Endothelial cell of umbilical vein (primary cell): ENCODE results near the gene RALGPS1. TPM values are rescaled to one million over a fixed set of nuclear protein-coding genes. Genes with fewer than 3 reads are reported as not detected.

Source experiments
- BruUV-seq: library from RNA; stranded (reverse); fragments of 400-500 nt; replicated peaks from 2 replicates; lab custom pipeline; 2021; lab: Mats Ljungman, UMichigan
- CTCF ChIA-PET: fragments of 300-600, 350-600 bp; sonication (Branson Sonifier 250); formaldehyde crosslinking; loops from one replicate; lab custom pipeline; 2021; ENCODE audit warnings: antibody characterized with exemption, inconsistent platforms; lab: Charles Lee
- POLR2A ChIA-PET: fragments of 300-600, 350-600 bp; sonication (Branson Sonifier 250); formaldehyde crosslinking; loops from one replicate; lab custom pipeline; 2021; ENCODE audit warnings: antibody characterized with exemption, inconsistent platforms; lab: Charles Lee
- DNase-seq: peaks from one replicate; pipeline ENCODE4 v3.0.0-alpha.2; 2011; ENCODE audit warnings: low read depth, low spot score
- FAIRE-seq: peaks from 2 replicates; lab custom pipeline; 2011; peaks lifted over from hg19 to GRCh38; lab: Jason Lieb, UNC
- H2AFZ ChIP-seq: 2 replicates; pipeline ENCODE4 v1.6.0; 2012; ENCODE audit warnings: low read depth, low read length, control low read depth, inconsistent platforms
- H3K27ac ChIP-seq: 2 replicates; pipeline ENCODE4 v1.5.1; 2011; ENCODE audit warnings: low read depth, mild to moderate bottlenecking, control low read depth, low read length, moderate library complexity; ENCODE audit not compliant: insufficient read depth
- H3K27me3 ChIP-seq, 2 experiments: 2 replicates each; pipeline versions ENCODE4 v1.6.0 to v1.6.1; 2011; ENCODE audit warnings: low read length in 2 of 2, mixed read lengths in 1 of 2; ENCODE audit not compliant: control insufficient read depth in 2 of 2, insufficient read depth in 2 of 2
- H3K36me3 ChIP-seq, 2 experiments: 2 replicates in 1 of 2; 3 replicates in 1 of 2; pipeline ENCODE4 v1.5.1; 2011; ENCODE audit warnings: low read length in 2 of 2, mild to moderate bottlenecking in 1 of 2, moderate library complexity in 1 of 2; ENCODE audit not compliant: control insufficient read depth in 2 of 2, insufficient read depth in 2 of 2; ENCODE audit errors: extremely low read depth in 1 of 2
- H3K4me1 ChIP-seq: 3 replicates; pipeline ENCODE4 v1.5.1; 2011; ENCODE audit warnings: mild to moderate bottlenecking, low read length; ENCODE audit not compliant: control insufficient read depth, insufficient read depth; ENCODE audit errors: extremely low read depth
- H3K4me2 ChIP-seq: 2 replicates; pipeline ENCODE4 v1.6.1; 2011; ENCODE audit warnings: low read length, control low read depth, mixed read lengths; ENCODE audit not compliant: insufficient read depth
- H3K4me3 ChIP-seq, 3 experiments: fragments of 200-600 bp in 1 of 3; sonication (generic), shearing (Covaris generic) in 1 of 3; replicated peaks in 1 of 3; 2 replicates each; pipeline ENCODE4 v1.5.1; 2011 to 2016; ENCODE audit warnings: control low read depth in 3 of 3, low read length in 3 of 3, mild to moderate bottlenecking in 2 of 3, inconsistent platforms in 1 of 3, low read depth in 1 of 3, moderate library complexity in 1 of 3; ENCODE audit not compliant: insufficient read depth in 1 of 3
- H3K79me2 ChIP-seq: 2 replicates; pipeline ENCODE4 v1.6.0; 2012; ENCODE audit warnings: low read length, inconsistent platforms; ENCODE audit not compliant: control insufficient read depth, insufficient read depth
- H3K9ac ChIP-seq: replicated peaks from 2 replicates; pipeline ENCODE3; 2011; ENCODE audit warnings: low read length, control low read depth; ENCODE audit not compliant: insufficient read depth; ENCODE audit errors: extremely low read depth
- H3K9me1 ChIP-seq: replicated peaks from 3 replicates; pipeline ENCODE4 v1.6.0; 2011; ENCODE audit warnings: mild to moderate bottlenecking, low read length; ENCODE audit not compliant: control insufficient read depth, insufficient read depth; ENCODE audit errors: extremely low read depth
- H3K9me3 ChIP-seq: replicated peaks from 2 replicates; pipeline ENCODE4 v1.5.1; 2012; ENCODE audit warnings: low read length, inconsistent platforms; ENCODE audit not compliant: control insufficient read depth, insufficient read depth
- H4K20me1 ChIP-seq: replicated peaks from 2 replicates; pipeline ENCODE3; 2011; ENCODE audit warnings: mild to moderate bottlenecking, low read length; ENCODE audit not compliant: control insufficient read depth, insufficient read depth; ENCODE audit errors: extremely low read depth
- CTCF ChIP-seq, 2 donors: IDR thresholded peaks; 1 replicate in 1 of 2; 2 replicates in 1 of 2; pipeline ENCODE4 v1.5.1; 2011; ENCODE audit warnings: low read length in 2 of 2, mild to moderate bottlenecking in 2 of 2, moderate library complexity in 2 of 2, control low read depth in 1 of 2, inconsistent platforms in 1 of 2, low read depth in 1 of 2; ENCODE audit not compliant: insufficient read depth in 1 of 2; ENCODE audit errors: extremely low read depth in 1 of 2
- EZH2 ChIP-seq: IDR thresholded peaks from 2 replicates; pipeline ENCODE4 v1.6.1; 2012; ENCODE audit warnings: borderline replicate concordance, low read depth, mild to moderate bottlenecking, moderate library complexity, low read length, inconsistent platforms; ENCODE audit not compliant: severe bottlenecking
- FOS ChIP-seq: IDR thresholded peaks from 2 replicates; pipeline ENCODE4 v1.6.1; 2011; ENCODE audit warnings: mild to moderate bottlenecking, low read length, moderate library complexity, borderline replicate concordance; ENCODE audit not compliant: insufficient read depth
- GATA2 ChIP-seq: IDR thresholded peaks from 2 replicates; pipeline ENCODE4 v1.7.0; 2011; ENCODE audit warnings: low read depth, mild to moderate bottlenecking, moderate library complexity, mixed read lengths, low read length; ENCODE audit not compliant: insufficient read length, insufficient read depth
- JUN ChIP-seq: IDR thresholded peaks from 2 replicates; pipeline ENCODE4 v1.6.1; 2011; ENCODE audit warnings: borderline replicate concordance, low read depth; ENCODE audit not compliant: insufficient read length, insufficient read depth
- MYC ChIP-seq: IDR thresholded peaks from one replicate; pipeline ENCODE4 v1.6.1; 2011; ENCODE audit warnings: mild to moderate bottlenecking, low read depth, low read length
- POLR2A ChIP-seq: IDR thresholded peaks from 2 replicates; pipeline ENCODE4 v1.6.1; 2012; ENCODE audit warnings: low read depth, mild to moderate bottlenecking, control low read depth, low read length
- POLR2AphosphoS5 ChIP-seq: IDR thresholded peaks from 2 replicates; pipeline ENCODE4 v1.6.1; 2012; ENCODE audit warnings: low read depth, mild to moderate bottlenecking, control low read depth, low read length, moderate library complexity; ENCODE audit not compliant: insufficient read depth
- dilution Hi-C: fragments of 300-500 bp; cut with MboI; formaldehyde crosslinking; loops from one replicate; pipeline ENCODE4 v1.15.0; 2019; ENCODE audit warnings: low sequenced_read_pairs; ENCODE audit not compliant: extremely low pct_ligation_motif_present
- intact Hi-C: fragments of 100-400 bp; cut with micrococcal nuclease; formaldehyde crosslinking; loops from one replicate; pipeline ENCODE4 v1.10.0; 2022
- polyA plus RNA-seq, 4 experiments: library from polyadenylated mRNA; depleted of rRNA in 3 of 4; stranded (reverse) in 3 of 4; unstranded in 1 of 4; fragments of >200 nt; gene quantifications; 2 replicates each; pipeline versions ENCODE4 v1.2.1 to v1.2.3, GENCODE V29; 2011 to 2012; ENCODE audit warnings: missing spikeins in 1 of 4
- total RNA-seq: library from RNA; stranded (reverse); gene quantifications from 2 replicates; pipeline ENCODE4 v1.2.3, GENCODE V29; 2021
- TF ChIP-seq, protein P1 (sequence below): IDR thresholded peaks from 2 replicates; pipeline ENCODE4 v1.6.1; 2011; ENCODE audit not compliant: insufficient read depth, insufficient read length

The RALGPS1 gene
- total and polyA plus RNA-seq, 2 donors (not counting 3 experiments of a cell fraction or from before 2014, with no cell fraction given): 3.8 to 5.5 TPM

DNA sequence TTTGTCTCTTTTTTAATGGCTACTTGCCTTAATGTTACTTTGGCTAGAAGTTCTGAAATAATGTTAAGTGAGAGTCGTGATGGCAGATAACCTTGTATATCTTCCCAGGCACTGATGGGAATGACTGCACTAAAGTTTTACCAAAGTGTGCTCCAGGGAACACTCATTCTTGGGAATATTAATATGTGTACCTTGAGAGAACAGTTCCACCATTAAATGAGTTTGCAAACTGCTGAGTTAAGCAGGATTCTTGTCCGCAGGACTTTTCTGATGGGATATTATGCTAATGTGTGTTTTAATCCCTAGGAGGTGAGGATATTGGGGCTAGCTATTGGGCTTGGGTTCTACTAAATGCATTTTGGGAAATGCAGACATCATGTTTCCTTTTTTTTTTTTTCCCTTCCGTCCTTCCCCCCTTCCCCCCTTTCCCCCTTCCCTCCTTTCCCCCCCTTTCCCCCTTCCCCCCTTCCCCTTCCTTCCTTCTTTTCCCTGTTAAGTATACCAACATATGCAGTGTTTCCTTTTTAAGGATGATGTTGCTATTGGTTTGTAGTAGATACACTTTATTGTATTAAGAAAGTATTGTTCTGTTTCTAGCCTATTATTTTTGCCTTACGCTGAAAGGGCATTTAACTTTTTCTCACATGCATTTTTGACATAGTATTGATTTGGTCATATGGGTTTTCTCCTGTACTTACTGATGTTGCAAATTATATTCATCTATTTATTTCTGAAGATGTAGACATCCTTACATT is 38.6 kb upstream of the RALGPS1 start:
- no peak overlapping the region for H3K4me3 ChIP-seq
- POLR2A ChIA-PET: no interaction called here
- FAIRE-seq (no peak), DNase-seq (no peak)
- no peaks in the 10 kb centered on the region for H3K27me3 ChIP-seq
- dilution Hi-C loops: no loop called here
- H3K9ac ChIP-seq: no peak overlapping the region
- H3K9me1 ChIP-seq: no peaks in the 10 kb centered on the region
- no peaks in the 10 kb centered on the region for H4K20me1 ChIP-seq
- no peak overlapping the region for H3K27ac ChIP-seq
- no peak overlapping the region for H2AFZ ChIP-seq
- peaks cover 10 to 12% of the 10 kb centered on the region in 2 experiments for H3K36me3 ChIP-seq
- no TSS peak for BruUV-seq
- intact Hi-C loops: no loop called here
- no peaks in the 10 kb centered on the region for H3K9me3 ChIP-seq
- no peak overlapping the region for H3K4me2 ChIP-seq
- peaks cover 18% of the 10 kb centered on the region for H3K79me2 ChIP-seq
- CTCF ChIA-PET: no interaction called here
- TF ChIP-seq MYC: no peak
- TF ChIP-seq, protein P1, sequence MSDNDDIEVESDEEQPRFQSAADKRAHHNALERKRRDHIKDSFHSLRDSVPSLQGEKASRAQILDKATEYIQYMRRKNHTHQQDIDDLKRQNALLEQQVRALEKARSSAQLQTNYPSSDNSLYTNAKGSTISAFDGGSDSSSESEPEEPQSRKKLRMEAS: no peak
- no peak for TF ChIP-seq POLR2AphosphoS5
- no peak for TF ChIP-seq EZH2
- TF ChIP-seq CTCF (IDR thresholded peaks at IDR 0.05; ENCODE audit: extremely low read depth in 1 of 2, insufficient read depth in 1 of 2, low read depth in 1 of 2, low read length in 2 of 2): no peak
- TF ChIP-seq FOS: no peak
- no peak for TF ChIP-seq POLR2A
- no peak for TF ChIP-seq GATA2
- no peak for TF ChIP-seq JUN
- H3K4me1 ChIP-seq: no peaks in the 10 kb centered on the region
